Activated naive CD8-positive, alpha-beta T cell treated with anti-CD3 and anti-CD28 coated beads, Interleukin-2, amount 50 U/mL, for 24 hours (primary cell): Measurements from ENCODE around the gene OXNAD1.

ENCODE experiments used
- ATAC-seq: fragments of 150-1000 bp; cut with Tn5 transposase; one replicate; pipeline ENCODE4 v1.10.0; 2021
- DNase-seq: peaks from one replicate; pipeline ENCODE4 v3.0.0; 2021
- H3K27ac Mint-ChIP-seq: one replicate; pipeline ENCODE4 v1.8.0; 2021; ENCODE audit warnings: mild to moderate bottlenecking, mixed read lengths
- H3K27me3 Mint-ChIP-seq: one replicate; pipeline ENCODE4 v1.8.0; 2021; ENCODE audit warnings: mixed read lengths
- H3K36me3 Mint-ChIP-seq: one replicate; pipeline ENCODE4 v1.8.0; 2021; ENCODE audit warnings: low read depth, mixed read lengths
- H3K4me1 Mint-ChIP-seq: one replicate; pipeline ENCODE4 v1.8.0; 2021; ENCODE audit warnings: mixed read lengths
- H3K4me3 Mint-ChIP-seq: one replicate; pipeline ENCODE4 v1.8.0; 2021; ENCODE audit warnings: mild to moderate bottlenecking, moderate library complexity, mixed read lengths
- H3K9me3 Mint-ChIP-seq: one replicate; pipeline ENCODE4 v1.8.0; 2021; ENCODE audit warnings: mixed read lengths

OXNAD1 gene

GRCh38 chr3:16253601-16254000, 11.4 kb upstream of the OXNAD1 start:
- Mint-ChIP-seq H3K4me3 (no peak overlapping the region), H3K4me1 (peaks cover 11% of the 10 kb centered on the region), H3K27me3 (no peaks in the 10 kb centered on the region), H3K27ac (no peak overlapping the region), H3K9me3 (no peaks in the 10 kb centered on the region), H3K36me3 (peaks cover under 1% of the 10 kb centered on the region)
- DNase-seq (no peak), ATAC-seq (no peak)

- H3K4me3 Mint-ChIP-seq, result no peak overlapping the region
- DNase-seq (no peak), ATAC-seq (peak; percentile 73)
- no peaks in the 10 kb centered on the region for H3K9me3 Mint-ChIP-seq
- H3K27me3 Mint-ChIP-seq, result no peaks in the 10 kb centered on the region
- no peak overlapping the region for H3K27ac Mint-ChIP-seq
- peaks cover 11% of the 10 kb centered on the region for H3K4me1 Mint-ChIP-seq
- H3K36me3 Mint-ChIP-seq, result peaks cover 7% of the 10 kb centered on the region
Observed at GRCh38 chr3:16254916-16255315, 10.1 kb upstream of the OXNAD1 start.

- no peak for ATAC-seq
- H3K36me3 Mint-ChIP-seq, result peaks cover 9% of the 10 kb centered on the region
- no peak overlapping the region for H3K27ac Mint-ChIP-seq
Observed at GRCh38 chr3:16255326-16255725, 9.7 kb upstream of the OXNAD1 start.

GRCh38 chr3:16255726-16256125, 9.3 kb upstream of the OXNAD1 start:
- no peak overlapping the region for H3K27ac Mint-ChIP-seq
- H3K36me3 Mint-ChIP-seq, result peaks cover 9% of the 10 kb centered on the region
- no peaks in the 10 kb centered on the region for H3K9me3 Mint-ChIP-seq
- ATAC-seq (no peak), DNase-seq (no peak)
- peaks cover 11% of the 10 kb centered on the region for H3K4me1 Mint-ChIP-seq
- no peaks in the 10 kb centered on the region for H3K27me3 Mint-ChIP-seq
- no peak overlapping the region for H3K4me3 Mint-ChIP-seq

More at GRCh38 chr3:16255326-16255725, 9.7 kb upstream of the OXNAD1 start:
- Mint-ChIP-seq H3K27me3 (no peaks in the 10 kb centered on the region), H3K4me1 (peaks cover 11% of the 10 kb centered on the region), H3K4me3 (no peak overlapping the region), H3K9me3 (no peaks in the 10 kb centered on the region)
- DNase-seq, result no peak

- H3K27ac Mint-ChIP-seq, result no peak overlapping the region
- DNase-seq (no peak), ATAC-seq (no peak)
- peaks cover 11% of the 10 kb centered on the region for H3K4me1 Mint-ChIP-seq
- H3K4me3 Mint-ChIP-seq, result no peak overlapping the region
- peaks cover 9% of the 10 kb centered on the region for H3K36me3 Mint-ChIP-seq
- no peaks in the 10 kb centered on the region for H3K9me3 Mint-ChIP-seq
- H3K27me3 Mint-ChIP-seq, result no peaks in the 10 kb centered on the region
Observed at GRCh38 chr3:16257309-16257708, 7.7 kb upstream of the OXNAD1 start.

- Mint-ChIP-seq H3K4me1 (peaks cover 10% of the 10 kb centered on the region), H3K27me3 (no peaks in the 10 kb centered on the region), H3K36me3 (peaks cover 9% of the 10 kb centered on the region), H3K4me3 (no peak overlapping the region), H3K27ac (no peak overlapping the region), H3K9me3 (no peaks in the 10 kb centered on the region)
- DNase-seq (no peak), ATAC-seq (no peak)
Observed at GRCh38 chr3:16258177-16258576, 6.8 kb upstream of the OXNAD1 start.

- no peak for DNase-seq
- Mint-ChIP-seq H3K27me3 (no peaks in the 10 kb centered on the region), H3K36me3 (peaks cover 9% of the 10 kb centered on the region), H3K4me3 (no peak overlapping the region), H3K27ac (no peak overlapping the region), H3K4me1 (peaks cover 10% of the 10 kb centered on the region), H3K9me3 (no peaks in the 10 kb centered on the region)
- ATAC-seq, result no peak
Observed at GRCh38 chr3:16258866-16259265, 6.1 kb upstream of the OXNAD1 start.

- Mint-ChIP-seq H3K9me3 (no peaks in the 10 kb centered on the region), H3K4me1 (peaks cover 12% of the 10 kb centered on the region)
- no peak for ATAC-seq
Observed at GRCh38 chr3:16260046-16260445, 5.0 kb upstream of the OXNAD1 start.

GRCh38 chr3:16262174-16262573, 2.8 kb upstream of the OXNAD1 start:
- Mint-ChIP-seq H3K27ac (no peak overlapping the region), H3K4me3 (no peak overlapping the region), H3K27me3 (peaks cover 2% of the 10 kb centered on the region), H3K36me3 (peaks cover 12% of the 10 kb centered on the region), H3K4me1 (peaks cover 21% of the 10 kb centered on the region), H3K9me3 (no peaks in the 10 kb centered on the region)
- no peak for ATAC-seq
- no peak for DNase-seq

More at GRCh38 chr3:16260046-16260445, 5.0 kb upstream of the OXNAD1 start:
- Mint-ChIP-seq H3K27me3 (peaks cover 2% of the 10 kb centered on the region), H3K4me3 (no peak overlapping the region), H3K27ac (no peak overlapping the region), H3K36me3 (peaks cover 12% of the 10 kb centered on the region)
- DNase-seq, result no peak

GRCh38 chr3:16264174-16264707, 771 bp upstream of the OXNAD1 start:
- Mint-ChIP-seq H3K27ac (peak overlapping the region; percentile 98), H3K9me3 (no peaks in the 10 kb centered on the region), H3K4me3 (peak overlapping the region; percentile 92), H3K27me3 (peaks cover 2% of the 10 kb centered on the region), H3K36me3 (peaks cover 12% of the 10 kb centered on the region), H3K4me1 (peaks cover 32% of the 10 kb centered on the region)
- DNase-seq (no peak), ATAC-seq (peak; percentile 16)

- peak overlapping the region; percentile 98 for H3K27ac Mint-ChIP-seq
- H3K9me3 Mint-ChIP-seq, result no peaks in the 10 kb centered on the region
- peaks cover 2% of the 10 kb centered on the region for H3K27me3 Mint-ChIP-seq
- no peak for ATAC-seq
- H3K4me3 Mint-ChIP-seq, result peak overlapping the region; percentile 92
- H3K4me1 Mint-ChIP-seq, result peaks cover 32% of the 10 kb centered on the region
- peaks cover 14% of the 10 kb centered on the region for H3K36me3 Mint-ChIP-seq
- no peak for DNase-seq
Observed at GRCh38 chr3:16265455-16265786, 409 bp downstream of the OXNAD1 start.

- Mint-ChIP-seq H3K4me1 (peaks cover 32% of the 10 kb centered on the region), H3K9me3 (no peaks in the 10 kb centered on the region), H3K4me3 (peak overlapping the region; percentile 92), H3K36me3 (peaks cover 25% of the 10 kb centered on the region), H3K27ac (no peak overlapping the region), H3K27me3 (peaks cover 2% of the 10 kb centered on the region)
- ATAC-seq (no peak), DNase-seq (no peak)
Observed at GRCh38 chr3:16266714-16267113, 1.7 kb downstream of the OXNAD1 start.

- Mint-ChIP-seq H3K27ac (no peak overlapping the region), H3K4me1 (peaks cover 24% of the 10 kb centered on the region), H3K27me3 (no peaks in the 10 kb centered on the region), H3K36me3 (peaks cover 36% of the 10 kb centered on the region), H3K4me3 (no peak overlapping the region), H3K9me3 (no peaks in the 10 kb centered on the region)
- ATAC-seq, result no peak
- DNase-seq, result no peak
Observed at GRCh38 chr3:16270855-16271254, 5.8 kb downstream of the OXNAD1 start.

- DNase-seq (no peak), ATAC-seq (no peak)
- no peak overlapping the region for H3K27ac Mint-ChIP-seq
- H3K27me3 Mint-ChIP-seq, result no peaks in the 10 kb centered on the region
- H3K4me3 Mint-ChIP-seq, result no peak overlapping the region
- peaks cover 7% of the 10 kb centered on the region for H3K4me1 Mint-ChIP-seq
- H3K36me3 Mint-ChIP-seq, result peaks cover 40% of the 10 kb centered on the region
- no peaks in the 10 kb centered on the region for H3K9me3 Mint-ChIP-seq
Observed at GRCh38 chr3:16272588-16272987, 7.6 kb downstream of the OXNAD1 start.

GRCh38 chr3:16273867-16274266, 8.9 kb downstream of the OXNAD1 start:
- Mint-ChIP-seq H3K4me1 (no peaks in the 10 kb centered on the region), H3K27ac (no peak overlapping the region), H3K27me3 (no peaks in the 10 kb centered on the region), H3K9me3 (no peaks in the 10 kb centered on the region), H3K36me3 (peaks cover 42% of the 10 kb centered on the region), H3K4me3 (no peak overlapping the region)
- DNase-seq (no peak), ATAC-seq (no peak)

- no peaks in the 10 kb centered on the region for H3K4me1 Mint-ChIP-seq
- H3K27ac Mint-ChIP-seq, result no peak overlapping the region
- no peaks in the 10 kb centered on the region for H3K27me3 Mint-ChIP-seq
- ATAC-seq, result no peak
- H3K9me3 Mint-ChIP-seq, result no peaks in the 10 kb centered on the region
- no peak overlapping the region for H3K4me3 Mint-ChIP-seq
- DNase-seq, result no peak
- peaks cover 27% of the 10 kb centered on the region for H3K36me3 Mint-ChIP-seq
Observed at GRCh38 chr3:16277471-16277870, 12.5 kb downstream of the OXNAD1 start.
